ENCODE results near the gene THUMPD3.

THUMPD3 gene

DNA sequence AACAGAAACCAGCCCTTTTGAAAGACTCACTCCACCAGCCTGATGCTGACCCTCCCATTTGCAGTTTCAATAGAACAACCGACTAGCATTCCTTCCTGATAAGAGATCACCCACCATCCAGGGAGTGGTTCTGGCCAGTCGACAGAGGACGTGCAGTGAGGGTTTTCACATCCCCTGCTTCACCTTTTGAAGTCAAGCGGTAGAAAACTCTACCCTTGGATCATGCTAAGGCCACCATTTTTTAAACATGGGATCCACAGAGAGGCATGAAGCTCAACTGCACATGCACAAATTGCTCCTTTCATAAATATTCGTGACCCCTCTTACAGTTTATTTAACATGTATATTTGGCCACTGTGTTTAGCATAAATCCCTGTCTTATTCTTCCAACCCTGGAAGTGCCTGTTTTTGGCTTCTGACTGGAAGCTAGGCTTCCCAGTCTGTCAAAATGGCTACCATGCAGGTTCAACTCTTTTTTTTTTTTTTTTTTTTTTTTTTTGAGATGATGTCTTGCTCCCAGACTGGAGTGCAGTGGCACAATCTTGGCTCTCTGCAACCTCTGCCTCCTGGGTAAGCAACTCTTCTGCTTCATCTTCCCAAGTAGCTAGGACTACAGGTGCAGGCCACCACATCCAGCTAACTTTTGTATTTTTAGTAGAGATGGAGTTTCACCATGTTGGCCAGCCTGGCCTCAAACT lies 1.0 kb upstream of the THUMPD3 start:
- DNase-seq = no peak

DNA sequence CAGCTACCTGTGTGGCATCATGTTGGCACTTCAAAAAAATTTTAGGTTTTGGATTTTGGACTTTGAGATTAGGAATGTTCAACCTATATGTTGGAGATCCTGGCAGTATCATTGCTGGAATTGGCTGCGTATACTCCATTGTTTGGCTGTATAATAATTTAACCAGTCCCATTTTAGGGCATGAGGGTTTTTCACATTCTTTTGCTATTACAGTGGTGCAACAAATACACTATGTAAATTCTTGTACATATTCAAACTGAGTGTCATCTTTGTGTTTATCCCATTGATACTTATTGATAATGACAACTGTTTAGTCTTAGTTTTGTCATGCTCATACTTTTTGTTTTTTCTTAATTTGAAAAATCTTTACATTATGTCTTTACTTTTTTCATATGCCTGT lies 6.7 kb downstream of the THUMPD3 start:
- DNase-seq = no peak

DNA sequence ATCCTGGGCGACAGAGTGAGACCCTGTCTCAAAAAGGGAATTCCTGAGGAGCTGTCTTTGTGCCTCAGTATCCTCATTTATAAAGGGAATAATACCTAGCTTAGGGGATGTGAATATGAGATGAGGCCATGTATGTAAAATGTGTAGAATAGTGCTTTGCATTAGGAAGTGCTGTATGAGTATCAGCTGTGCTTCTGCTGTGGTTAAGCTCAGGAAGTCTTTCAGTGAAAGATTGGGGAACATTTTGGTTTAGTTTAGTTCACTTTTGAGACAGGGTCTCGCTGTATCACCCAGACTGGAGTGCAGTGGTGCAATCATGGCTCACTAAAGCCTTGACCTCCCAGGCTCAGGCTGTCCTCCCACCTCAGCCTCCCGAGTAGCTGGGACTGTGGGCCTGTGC lies 10.6 kb downstream of the THUMPD3 start:
- no peak for DNase-seq

DNA sequence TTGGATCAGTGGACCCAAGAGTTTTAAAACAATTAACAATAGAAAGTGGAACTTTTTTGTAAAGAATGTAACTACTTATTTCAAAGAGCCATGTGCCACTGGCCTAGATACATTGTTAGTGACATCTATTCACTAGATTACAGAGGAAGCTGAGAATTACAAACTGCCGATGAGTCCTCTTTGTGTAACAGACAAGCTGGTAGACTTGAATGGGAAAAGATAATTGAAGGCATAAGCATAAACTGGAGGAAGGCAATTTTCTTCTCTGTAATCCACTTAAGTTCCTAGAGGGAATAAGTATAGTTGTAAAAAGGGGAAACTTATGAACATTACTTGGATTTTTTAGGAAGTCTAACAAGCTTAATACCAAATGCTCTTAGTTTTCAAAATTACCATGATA lies 15.1 kb downstream of the THUMPD3 start:
- DNase-seq = no peak

- no peak for DNase-seq
These were observed 16.5 kb downstream of the THUMPD3 start for GRCh38 chr3:9379327-9379726.

- no peak for DNase-seq
These were observed 17.2 kb downstream of the THUMPD3 start for GRCh38 chr3:9380014-9380413.

- DNase-seq = no peak
These were observed 21.4 kb downstream of the THUMPD3 start for GRCh38 chr3:9384141-9384828.

DNA sequence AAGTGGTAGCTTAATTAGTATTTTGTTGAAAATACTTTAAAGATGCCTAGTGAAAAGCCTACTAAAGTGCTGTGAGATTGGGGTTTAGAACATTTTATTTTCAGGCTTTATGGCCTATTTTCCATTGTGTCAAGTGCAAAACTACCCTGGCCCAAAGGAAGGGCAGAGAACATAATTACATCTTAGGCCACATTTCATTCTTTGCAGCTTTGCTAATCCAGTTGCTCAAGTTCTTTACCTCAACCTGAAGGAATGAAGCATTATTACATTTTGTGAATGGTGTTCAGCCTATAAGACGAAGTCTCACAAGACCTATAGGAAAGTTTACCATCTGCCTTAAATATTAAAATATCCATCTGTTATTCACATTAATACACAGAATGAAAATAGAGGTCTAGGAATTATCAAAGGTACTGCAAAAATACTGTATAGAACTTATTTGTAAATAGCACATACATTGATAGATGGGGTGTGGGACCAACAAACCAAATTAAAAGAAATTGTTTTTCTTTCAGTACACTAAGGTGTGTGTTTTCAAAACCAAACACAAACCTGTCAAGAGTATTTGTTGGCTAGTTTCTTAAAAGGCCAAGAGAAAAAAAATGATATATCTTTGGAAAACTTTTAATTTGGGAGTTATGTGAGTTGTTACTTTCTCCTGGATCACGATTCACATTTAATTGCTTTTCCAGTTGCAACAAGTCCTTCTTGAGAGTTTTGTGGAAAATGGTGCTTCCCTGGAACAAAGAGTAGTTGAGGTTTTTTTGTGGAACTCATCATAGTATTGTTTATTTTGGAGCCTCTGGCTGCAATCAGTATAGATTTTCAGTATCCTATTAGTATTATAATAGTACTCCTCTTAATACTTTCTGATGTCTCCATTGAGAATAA lies 22.6 kb downstream of the THUMPD3 start:
- no peak for DNase-seq

DNA sequence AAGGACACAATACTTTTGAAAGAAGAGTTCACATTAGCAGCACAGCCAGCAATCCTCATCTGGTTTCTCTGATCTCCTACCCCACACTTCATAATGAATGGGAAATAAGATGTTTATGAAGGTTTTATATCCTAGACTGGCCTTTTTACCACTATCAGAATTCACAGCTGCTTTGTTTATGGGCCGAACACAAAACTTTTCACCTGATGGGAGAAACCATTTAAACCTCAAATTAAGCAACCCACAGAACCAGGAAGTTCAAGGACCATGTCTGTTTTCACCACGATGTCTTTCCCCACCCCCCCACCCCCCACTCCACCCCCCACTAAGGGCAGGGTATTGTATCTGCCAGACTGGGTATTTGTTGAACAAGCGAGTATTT lies 23.2 kb downstream of the THUMPD3 start:
- DNase-seq = no peak

- no peak for DNase-seq
These were observed 23.9 kb downstream of the THUMPD3 start for GRCh38 chr3:9386501-9387321.

- DNase-seq = no peak
These were observed 24.4 kb downstream of the THUMPD3 start for GRCh38 chr3:9387322-9387655.

GRCh38 chr3:9388142-9388541 lies 25.3 kb downstream of the THUMPD3 start:
- DNase-seq = no peak

- DNase-seq = no peak
These were observed 25.9 kb downstream of the THUMPD3 start for GRCh38 chr3:9388562-9389272.

DNA sequence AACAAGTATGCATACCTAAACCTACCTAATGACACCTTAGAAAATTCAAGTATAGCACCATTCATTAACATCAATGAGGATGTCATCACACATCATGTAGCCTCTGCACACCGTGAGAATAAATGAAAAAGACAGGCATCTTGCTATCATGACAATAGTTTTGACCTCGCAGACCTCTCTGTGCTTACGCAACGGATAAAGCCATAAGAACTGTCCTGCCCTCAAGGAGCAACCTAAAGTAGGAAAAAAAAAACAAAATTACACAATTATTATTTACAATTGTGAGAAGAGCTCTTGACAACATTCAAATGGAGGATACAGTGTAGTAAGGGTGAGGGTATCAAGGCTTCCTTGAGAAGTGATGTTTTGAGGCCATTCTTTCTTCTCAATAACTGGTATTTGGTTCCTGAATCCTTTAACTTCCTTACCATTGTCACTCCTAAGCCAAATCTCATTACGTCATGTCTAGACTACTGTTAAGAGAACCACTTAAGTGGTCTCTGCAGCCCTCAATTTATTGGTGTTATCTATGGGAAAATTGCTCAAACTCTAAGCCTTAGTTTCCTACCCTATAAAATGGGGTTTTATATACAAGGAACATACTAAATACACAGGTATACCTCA lies 27.5 kb downstream of the THUMPD3 start:
- DNase-seq = no peak

GRCh38 chr3:9392041-9392440 lies 29.2 kb downstream of the THUMPD3 start:
- no peak for DNase-seq

DNA sequence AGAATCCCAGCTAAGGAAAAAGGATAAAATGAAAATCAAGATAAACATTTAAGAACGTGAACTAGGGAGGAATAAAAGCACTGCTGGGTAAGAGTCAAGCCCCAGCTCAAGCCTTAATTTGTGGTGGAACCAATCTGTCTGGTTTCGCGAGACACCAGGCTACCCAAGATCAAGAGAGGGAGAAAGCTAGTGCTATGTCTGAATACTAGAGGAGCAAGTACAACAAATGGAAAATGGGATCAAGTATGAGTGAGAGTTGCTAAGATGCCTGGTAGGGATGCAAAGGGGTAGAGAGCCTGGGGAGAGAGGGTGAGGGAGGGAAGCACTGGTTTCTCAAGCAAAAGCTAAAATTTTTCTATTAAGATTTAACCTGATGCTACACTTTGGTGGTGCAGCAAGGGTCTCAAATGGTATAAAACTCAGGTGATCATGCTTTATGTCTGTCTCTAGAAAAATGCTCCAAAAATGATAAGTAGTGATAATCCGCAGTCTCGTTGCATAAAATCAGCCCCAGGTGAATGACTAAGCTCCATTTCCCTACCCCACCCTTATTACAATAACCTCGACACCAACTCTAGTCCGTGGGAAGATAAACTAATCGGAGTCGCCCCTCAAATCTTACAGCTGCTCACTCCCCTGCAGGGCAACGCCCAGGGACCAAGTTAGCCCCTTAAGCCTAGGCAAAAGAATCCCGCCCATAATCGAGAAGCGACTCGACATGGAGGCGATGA lies 32.9 kb downstream of the THUMPD3 start:
- DNase-seq = no peak

DNA sequence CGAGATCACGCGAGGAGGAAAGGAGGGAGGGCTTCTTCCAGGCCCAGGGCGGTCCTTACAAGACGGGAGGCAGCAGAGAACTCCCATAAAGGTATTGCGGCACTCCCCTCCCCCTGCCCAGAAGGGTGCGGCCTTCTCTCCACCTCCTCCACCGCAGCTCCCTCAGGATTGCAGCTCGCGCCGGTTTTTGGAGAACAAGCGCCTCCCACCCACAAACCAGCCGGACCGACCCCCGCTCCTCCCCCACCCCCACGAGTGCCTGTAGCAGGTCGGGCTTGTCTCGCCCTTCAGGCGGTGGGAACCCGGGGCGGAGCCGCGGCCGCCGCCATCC lies 33.4 kb downstream of the THUMPD3 start:
- DNase-seq = no peak

DNA sequence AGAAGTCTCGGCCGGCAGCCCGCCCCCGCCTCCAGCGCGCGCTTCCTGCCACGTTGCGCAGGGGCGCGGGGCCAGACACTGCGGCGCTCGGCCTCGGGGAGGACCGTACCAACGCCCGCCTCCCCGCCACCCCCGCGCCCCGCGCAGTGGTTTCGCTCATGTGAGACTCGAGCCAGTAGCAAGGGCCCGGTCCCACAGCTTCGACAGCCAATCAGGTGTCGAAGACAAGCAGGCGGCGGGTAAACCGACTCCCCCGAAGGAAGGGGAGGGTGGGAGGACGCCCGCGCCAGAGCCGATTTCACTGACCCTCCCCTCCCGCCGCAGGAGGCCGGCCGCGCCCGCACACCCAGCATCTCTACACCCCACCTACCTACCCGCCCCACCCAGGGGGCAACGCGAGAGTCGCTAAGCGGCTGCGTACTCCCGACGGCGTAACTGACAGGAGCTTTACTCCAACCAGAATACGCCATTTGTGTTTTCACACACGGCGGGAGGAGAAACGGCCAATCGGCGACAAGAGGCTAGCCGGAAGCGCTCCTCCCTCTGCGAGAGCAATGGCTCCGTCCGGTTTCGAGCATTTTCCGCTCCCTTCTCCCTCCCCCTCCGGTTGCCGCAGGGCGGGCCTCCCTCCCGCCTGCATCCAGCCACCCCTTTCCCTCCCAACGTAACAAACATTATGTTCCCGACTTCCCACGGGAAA lies 33.9 kb downstream of the THUMPD3 start:
- DNase-seq = peak; percentile 100

- peak; percentile 98 for DNase-seq
These were observed 34.6 kb downstream of the THUMPD3 start, which contains the start of gene SETD5 for GRCh38 chr3:9397332-9397905. Gene SETD5 (plus strand): TSS chr3:9397615. CDS start chr3:9428939, 31,324 bp downstream.

All from left hindlimb (tissue), 1 donor.